Measurements from ENCODE around the gene FGR.

GRCh38 chr1:27661412-27662075, 26.6 kb upstream of the FGR start:
- TF ChIP-seq CTCF (IDR thresholded peaks at IDR 0.05) = no peak
- no peak for TF ChIP-seq POLR2A (IDR thresholded peaks at IDR 0.05)

Data from lower leg skin (tissue), 3 donors.